H1 (cell line): ENCODE results near the gene EPSTI1. TPM values are rescaled to one million over a fixed set of nuclear protein-coding genes. Genes with fewer than 3 reads are reported as not detected.

Experiments
- CTCF ChIA-PET: fragments of 300-600 bp; sonication (Branson Sonifier 250); formaldehyde crosslinking; loops from one replicate; lab custom pipeline; 2021; ENCODE audit not compliant: partially characterized antibody; lab: Charles Lee
- POLR2A ChIA-PET: fragments of 300-600 bp; sonication (Branson Sonifier 250); formaldehyde crosslinking; loops from one replicate; lab custom pipeline; 2021; ENCODE audit warnings: inconsistent platforms; ENCODE audit not compliant: partially characterized antibody; lab: Charles Lee
- DNase-seq, 2 experiments: peaks; one replicate each; pipeline versions ENCODE4 v3.0.0 to v3.0.0-alpha.2; 2010 to 2022; ENCODE audit warnings: low spot score in 2 of 2, low read depth in 1 of 2, mixed read lengths in 1 of 2
- FAIRE-seq: peaks from 2 replicates; lab custom pipeline; 2011; peaks lifted over from hg19 to GRCh38; lab: Jason Lieb, UNC
- H2AFZ ChIP-seq: 2 replicates; pipeline ENCODE4 v1.8.1; 2012; ENCODE audit warnings: low read length, inconsistent platforms
- H2AK5ac ChIP-seq: 2 replicates; pipeline ENCODE4 v1.6.1; 2013; ENCODE audit warnings: low read depth, low read length
- H2BK120ac ChIP-seq: replicated peaks from 2 replicates; pipeline ENCODE3; 2013; ENCODE audit warnings: low read depth, low read length, inconsistent platforms
- H2BK12ac ChIP-seq: 2 replicates; pipeline ENCODE4 v1.6.1; 2013; ENCODE audit warnings: low read depth, low read length
- H2BK15ac ChIP-seq: 2 replicates; pipeline ENCODE4 v1.6.1; 2013; ENCODE audit warnings: low read length
- H2BK20ac ChIP-seq: 2 replicates; pipeline ENCODE4 v1.6.1; 2013; ENCODE audit warnings: low read length
- H2BK5ac ChIP-seq: 2 replicates; pipeline ENCODE4 v1.6.1; 2013; ENCODE audit warnings: low read depth, low read length
- H3K14ac ChIP-seq: 2 replicates; pipeline ENCODE4 v1.6.1; 2013; ENCODE audit warnings: inconsistent platforms; ENCODE audit not compliant: insufficient read length
- H3K18ac ChIP-seq: 2 replicates; pipeline ENCODE4 v1.6.1; 2013; ENCODE audit warnings: low read length; ENCODE audit errors: extremely low read depth
- H3K23ac ChIP-seq: 2 replicates; pipeline ENCODE4 v1.6.1; 2013; ENCODE audit warnings: inconsistent platforms; ENCODE audit not compliant: insufficient read length
- H3K23me2 ChIP-seq: 2 replicates; pipeline ENCODE4 v1.6.1; 2013; ENCODE audit warnings: low read depth, low read length
- H3K27ac ChIP-seq: 2 replicates; pipeline ENCODE4 v1.6.1; 2011; ENCODE audit warnings: low read depth, low read length, inconsistent platforms
- H3K27me3 ChIP-seq, 4 experiments: replicated peaks in 1 of 4; 1 replicate in 1 of 4; 2 replicates in 3 of 4; pipeline versions ENCODE4 v1.6.1 to v1.8.1; 2011 to 2013; ENCODE audit warnings: low read length in 3 of 4, mild to moderate bottlenecking in 3 of 4, inconsistent platforms in 2 of 4, mixed read lengths in 2 of 4, moderate library complexity in 1 of 4; ENCODE audit not compliant: control insufficient read depth in 3 of 4, insufficient read depth in 3 of 4; ENCODE audit errors: extremely low read depth in 1 of 4
- H3K36me3 ChIP-seq, 4 experiments: 2 replicates each; pipeline versions ENCODE4 v1.6.1 to v1.8.1; 2011 to 2013; ENCODE audit warnings: mild to moderate bottlenecking in 4 of 4, low read length in 3 of 4, moderate library complexity in 2 of 4, control low read depth in 1 of 4, inconsistent platforms in 1 of 4; ENCODE audit not compliant: insufficient read depth in 4 of 4, control insufficient read depth in 2 of 4
- H3K4ac ChIP-seq: replicated peaks from 2 replicates; pipeline ENCODE3; 2013; ENCODE audit warnings: low read length, low read depth, mixed read lengths, inconsistent platforms; ENCODE audit not compliant: insufficient read length
- H3K4me1 ChIP-seq, 4 experiments: replicated peaks in 1 of 4; 1 replicate in 1 of 4; 2 replicates in 3 of 4; pipeline versions ENCODE4 v1.6.1 to v1.8.1; 2011 to 2013; ENCODE audit warnings: low read length in 3 of 4, inconsistent platforms in 2 of 4, mixed read lengths in 1 of 4; ENCODE audit not compliant: insufficient read depth in 4 of 4, control insufficient read depth in 3 of 4
- H3K4me2 ChIP-seq, 2 experiments: 2 replicates each; pipeline versions ENCODE4 v1.6.1 to v1.8.1; 2011 to 2013; ENCODE audit warnings: low read depth in 2 of 2, low read length in 2 of 2, control low read depth in 1 of 2, inconsistent platforms in 1 of 2, mild to moderate bottlenecking in 1 of 2; ENCODE audit not compliant: insufficient read depth in 1 of 2
- H3K4me3 ChIP-seq, 4 experiments: fragments of 200-600, 300-600 bp in 1 of 4; sonication (generic), shearing (Covaris generic), sonication (Bioruptor Twin) in 1 of 4; 2 replicates each; pipeline versions ENCODE4 v1.5.1 to v1.8.1; 2011 to 2016; ENCODE audit warnings: low read length in 4 of 4, low read depth in 3 of 4, control low read depth in 2 of 4, inconsistent platforms in 2 of 4, mild to moderate bottlenecking in 2 of 4, mixed read lengths in 1 of 4, moderate library complexity in 1 of 4; ENCODE audit not compliant: insufficient read depth in 2 of 4; ENCODE audit errors: extremely low read depth in 1 of 4
- H3K56ac ChIP-seq: replicated peaks from 2 replicates; pipeline ENCODE3; 2013; ENCODE audit warnings: low read depth, mild to moderate bottlenecking, mixed read lengths, low read length, inconsistent platforms; ENCODE audit not compliant: insufficient read length
- H3K79me1 ChIP-seq: 2 replicates; pipeline ENCODE4 v1.6.1; 2013; ENCODE audit warnings: low read depth, low read length, control low read depth
- H3K79me2 ChIP-seq, 2 experiments: 2 replicates each; pipeline versions ENCODE4 v1.6.1 to v1.8.1; 2012 to 2013; ENCODE audit warnings: low read length in 2 of 2, mild to moderate bottlenecking in 2 of 2, inconsistent platforms in 1 of 2; ENCODE audit not compliant: insufficient read depth in 2 of 2, control insufficient read depth in 1 of 2
- H3K9ac ChIP-seq, 4 experiments: replicated peaks in 1 of 4; 1 replicate in 1 of 4; 2 replicates in 3 of 4; pipeline versions ENCODE4 v1.6.1 to v1.8.1; 2011 to 2013; ENCODE audit warnings: low read depth in 3 of 4, low read length in 3 of 4, control low read depth in 2 of 4, mild to moderate bottlenecking in 2 of 4, moderate library complexity in 2 of 4, inconsistent platforms in 1 of 4; ENCODE audit errors: extremely low read depth in 1 of 4
- H3K9me3 ChIP-seq, 2 experiments: 2 replicates each; pipeline versions ENCODE4 v1.6.1 to v1.8.1; 2012 to 2013; ENCODE audit warnings: mild to moderate bottlenecking in 2 of 2, moderate library complexity in 2 of 2, control low read depth in 1 of 2, inconsistent platforms in 1 of 2, low read depth in 1 of 2, low read length in 1 of 2, mixed read lengths in 1 of 2; ENCODE audit not compliant: insufficient read depth in 2 of 2
- H4K20me1 ChIP-seq, 2 experiments: replicated peaks in 1 of 2; 2 replicates each; pipeline versions ENCODE3 to v1.8.1; 2011 to 2013; ENCODE audit warnings: inconsistent platforms in 2 of 2, low read length in 2 of 2, mild to moderate bottlenecking in 1 of 2; ENCODE audit not compliant: insufficient read depth in 2 of 2, control insufficient read depth in 1 of 2
- H4K5ac ChIP-seq: 2 replicates; pipeline ENCODE4 v1.6.1; 2013; ENCODE audit warnings: low read length, low read depth, mixed read lengths, inconsistent platforms; ENCODE audit not compliant: insufficient read length
- H4K8ac ChIP-seq: 2 replicates; pipeline ENCODE4 v1.8.0; 2013; ENCODE audit warnings: mild to moderate bottlenecking, moderate library complexity, low read length, inconsistent platforms; ENCODE audit not compliant: insufficient read depth; ENCODE audit errors: extremely low read depth
- H4K91ac ChIP-seq: replicated peaks from 2 replicates; pipeline ENCODE3; 2013; ENCODE audit warnings: low read length, mixed read lengths, inconsistent platforms; ENCODE audit not compliant: insufficient read length
- ASH2L ChIP-seq: fragments of 200-600, 300-600 bp; sonication (generic); IDR thresholded peaks from one replicate; pipeline ENCODE4 v1.7.1; 2017; ENCODE audit warnings: low read length
- ATF3 ChIP-seq: IDR thresholded peaks from 2 replicates; pipeline ENCODE4 v1.6.1; 2011; ENCODE audit warnings: low read depth, mild to moderate bottlenecking, low read length; ENCODE audit not compliant: insufficient read depth
- CBX5 ChIP-seq: fragments of 300-800, 300-1000 bp; sonication (generic); IDR thresholded peaks from 2 replicates; pipeline ENCODE4 v1.7.1; 2016; ENCODE audit warnings: antibody characterized with exemption, low read length, low read depth
- EZH2 ChIP-seq: fragments of 200-600 bp; sonication (generic); IDR thresholded peaks from 2 replicates; pipeline ENCODE4 v1.7.1; 2012; ENCODE audit warnings: low read depth, mild to moderate bottlenecking, moderate library complexity, low read length, inconsistent platforms; ENCODE audit not compliant: severe bottlenecking
- GTF2F1 ChIP-seq: IDR thresholded peaks from 2 replicates; pipeline ENCODE4 v1.6.1; 2012; ENCODE audit warnings: low read depth, low read length, improper control_type of control experiment, borderline replicate concordance
- MAX ChIP-seq: IDR thresholded peaks from 2 replicates; pipeline ENCODE4 v1.6.1; 2012; ENCODE audit warnings: inconsistent platforms
- NANOG ChIP-seq: IDR thresholded peaks from 2 replicates; pipeline ENCODE4 v1.6.1; 2011; ENCODE audit warnings: low read length, low read depth, mild to moderate bottlenecking, inconsistent platforms; ENCODE audit not compliant: insufficient read depth, poor library complexity, severe bottlenecking
- NRF1 ChIP-seq: IDR thresholded peaks from 2 replicates; pipeline ENCODE4 v1.6.1; 2011; ENCODE audit warnings: mild to moderate bottlenecking, low read depth, low read length, improper control_type of control experiment
- POU5F1 ChIP-seq: IDR thresholded peaks from 2 replicates; pipeline ENCODE4 v1.6.1; 2011; ENCODE audit warnings: low read depth, mild to moderate bottlenecking, low read length, moderate library complexity
- RFX5 ChIP-seq: IDR thresholded peaks from 2 replicates; pipeline ENCODE4 v1.6.1; 2011; ENCODE audit warnings: low read depth, low read length, improper control_type of control experiment, borderline replicate concordance
- SIRT6 ChIP-seq: IDR thresholded peaks from one replicate; pipeline ENCODE4 v1.7.1; 2012; ENCODE audit warnings: low read length, inconsistent platforms
- SP1 ChIP-seq: IDR thresholded peaks from 2 replicates; pipeline ENCODE4 v1.6.1; 2011; ENCODE audit warnings: low read depth, low read length
- SP2 ChIP-seq: IDR thresholded peaks from 2 replicates; pipeline ENCODE4 v1.6.1; 2012; ENCODE audit warnings: mild to moderate bottlenecking, low read length, inconsistent platforms
- TAF1 ChIP-seq: IDR thresholded peaks from 2 replicates; pipeline ENCODE4 v1.6.1; 2011; ENCODE audit warnings: mild to moderate bottlenecking, low read depth, low read length
- TBP ChIP-seq: IDR thresholded peaks from 2 replicates; pipeline ENCODE4 v1.6.1; 2011; ENCODE audit warnings: low read depth, low read length, improper control_type of control experiment
- WGBS, 2 experiments: shearing (Covaris generic) in 1 of 2; methylation state at CpG; one replicate each; pipeline versions ENCODE4 v1.1.6 to v1.1.7; 2013 to 2015; ENCODE audit warnings: low lambda C conversion rate in 2 of 2, mixed read lengths in 2 of 2, inconsistent platforms in 1 of 2, low coverage in 1 of 2, missing lambda C conversion rate in 1 of 2; ENCODE audit not compliant: insufficient replicate concordance in 2 of 2, insufficient coverage in 1 of 2, insufficient read length in 1 of 2; ENCODE audit errors: extremely low coverage in 1 of 2, missing lambda C conversion rate in 1 of 2; 5-methylcytosine and 5-hydroxymethylcytosine counted together
- polyA plus RNA-seq, 7 experiments: library from polyadenylated mRNA; depleted of rRNA in 3 of 7; stranded (reverse) in 5 of 7; unstranded in 2 of 7; fragments of >200 nt in 5 of 7; fragments of 200-250 nt in 2 of 7; gene quantifications; 1 replicate in 5 of 7; 2 replicates in 1 of 7; 4 replicates in 1 of 7; pipeline versions ENCODE4 v1.2.1 to v1.2.3, GENCODE V29; 2011 to 2013; ENCODE audit warnings: missing spikeins in 2 of 7, mixed read lengths in 2 of 7
- total RNA-seq: library from RNA; stranded (reverse); fragmentation: NEBNext Ultra II Directional; extraction: Animal tissue kit (Norgen Biotek cat#: 25700); gene quantifications from 2 replicates; pipeline ENCODE4 v1.2.1, GENCODE V29; 2021

Gene EPSTI1
- total and polyA plus RNA-seq, 2 of the 8 experiments (the other 6 are each of a cell fraction or from before 2014, with no cell fraction given): 0.23 to 0.37 TPM

DNA sequence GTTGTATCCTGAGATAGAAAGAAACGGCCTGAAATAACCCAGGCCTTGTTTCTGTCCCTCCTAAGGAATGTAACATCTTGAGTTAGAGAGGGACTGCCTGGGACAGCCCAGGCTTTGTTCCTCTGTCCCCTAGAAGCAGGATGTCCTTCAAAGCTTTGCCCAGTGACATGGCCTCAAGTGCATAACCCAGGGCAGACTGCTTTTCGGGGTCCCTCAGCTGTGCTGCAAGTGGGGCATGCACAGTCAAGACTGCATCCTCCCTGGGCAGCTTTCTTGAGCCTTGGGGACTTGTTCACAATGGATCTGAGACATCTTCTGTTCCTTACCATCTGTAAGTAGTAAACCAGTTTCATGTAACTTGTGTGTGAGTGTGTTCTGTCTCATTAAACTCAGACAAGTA is 7.5 kb upstream of the EPSTI1 start:
- H3K9ac ChIP-seq: no peak overlapping the region
- H4K91ac ChIP-seq: no peak overlapping the region
- H3K23ac ChIP-seq: no peak overlapping the region
- no peaks in the 10 kb centered on the region for H3K36me3 ChIP-seq
- no peak for DNase-seq
- no peaks in the 10 kb centered on the region for H3K27me3 ChIP-seq
- no peak overlapping the region for H3K27ac ChIP-seq
- no peak overlapping the region for H2AK5ac ChIP-seq
- ChIA-PET CTCF (interaction anchor here (1.0 kb wide), 1 partner anchor 28 kb away, joined by 4 read pairs; no protein-coding TSS in a partner anchor), POLR2A (no interaction called here)
- H4K20me1 ChIP-seq: no peaks in the 10 kb centered on the region
- H2AFZ ChIP-seq: no peak overlapping the region; the same call in 1 of the 2 replicates
- no peak overlapping the region for H4K8ac ChIP-seq
- H2BK5ac ChIP-seq: no peak overlapping the region
- no peaks in the 10 kb centered on the region for H3K79me1 ChIP-seq
- H3K18ac ChIP-seq: no peak overlapping the region
- no peak overlapping the region for H2BK120ac ChIP-seq
- no peaks in the 10 kb centered on the region for H3K79me2 ChIP-seq
- H2BK15ac ChIP-seq: no peak overlapping the region
- H3K4me2 ChIP-seq: no peak overlapping the region
- no peaks in the 10 kb centered on the region for H3K4me1 ChIP-seq
- no peak for FAIRE-seq
- no peaks in the 10 kb centered on the region for H3K9me3 ChIP-seq
- no peak overlapping the region for H3K4me3 ChIP-seq
- no peak overlapping the region for H2BK12ac ChIP-seq
- no peak overlapping the region for H3K14ac ChIP-seq
- H4K5ac ChIP-seq: no peak overlapping the region
- no peak overlapping the region for H3K56ac ChIP-seq
- H2BK20ac ChIP-seq: no peak overlapping the region
- H3K23me2 ChIP-seq: no peaks in the 10 kb centered on the region
- H3K4ac ChIP-seq: no peak overlapping the region
- 87% methylated on average over 2 of the region's 2 CpGs; no CpG with 5 or more reads in 1 of the 2 experiments for WGBS, 2 experiments
- TF ChIP-seq TBP: no peak
- TF ChIP-seq CBX5: no peak
- no peak for TF ChIP-seq TAF1
- TF ChIP-seq ATF3: no peak
- TF ChIP-seq EZH2: no peak
- TF ChIP-seq SIRT6: no peak
- TF ChIP-seq ASH2L: no peak
- no peak for TF ChIP-seq SP1
- no peak for TF ChIP-seq SP2
- no peak for TF ChIP-seq GTF2F1
- TF ChIP-seq RFX5: no peak
- no peak for TF ChIP-seq POU5F1
- TF ChIP-seq NRF1: no peak
- TF ChIP-seq MAX: no peak
- TF ChIP-seq NANOG: no peak
